Activated CD4-positive, alpha-beta T cell treated with anti-CD3 and anti-CD28 coated beads for 4 hours (primary cell): ENCODE measurements around the gene WDR64.

Source experiments
- DNase-seq, 2 donors: peaks; one replicate each; pipeline ENCODE4 v3.0.0-alpha.2; 2020

The WDR64 gene

DNA sequence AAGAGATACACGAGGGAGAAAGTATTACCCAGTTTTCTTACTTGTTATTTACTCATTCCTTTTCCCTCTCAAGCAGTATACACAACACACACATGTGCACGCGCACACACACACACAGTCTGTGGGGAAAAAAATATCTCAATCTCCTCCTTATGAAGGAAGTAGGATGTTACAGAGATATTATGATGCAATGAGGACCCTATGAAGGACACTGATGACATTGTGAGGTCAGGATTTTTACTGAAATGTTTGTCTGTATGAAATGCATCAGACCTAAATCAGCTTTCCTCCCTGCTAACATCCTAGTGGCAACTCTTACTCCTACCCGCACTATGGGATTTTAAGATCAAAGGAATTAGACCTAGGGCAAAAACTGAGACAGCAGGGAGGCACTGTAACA lies at the start of gene WDR64:
WDR64 (plus strand) TSS at position 270 of the 400 bp plus-strand sequence. CDS start 204 bp downstream, outside the sequence.
- no peak for DNase-seq

DNA sequence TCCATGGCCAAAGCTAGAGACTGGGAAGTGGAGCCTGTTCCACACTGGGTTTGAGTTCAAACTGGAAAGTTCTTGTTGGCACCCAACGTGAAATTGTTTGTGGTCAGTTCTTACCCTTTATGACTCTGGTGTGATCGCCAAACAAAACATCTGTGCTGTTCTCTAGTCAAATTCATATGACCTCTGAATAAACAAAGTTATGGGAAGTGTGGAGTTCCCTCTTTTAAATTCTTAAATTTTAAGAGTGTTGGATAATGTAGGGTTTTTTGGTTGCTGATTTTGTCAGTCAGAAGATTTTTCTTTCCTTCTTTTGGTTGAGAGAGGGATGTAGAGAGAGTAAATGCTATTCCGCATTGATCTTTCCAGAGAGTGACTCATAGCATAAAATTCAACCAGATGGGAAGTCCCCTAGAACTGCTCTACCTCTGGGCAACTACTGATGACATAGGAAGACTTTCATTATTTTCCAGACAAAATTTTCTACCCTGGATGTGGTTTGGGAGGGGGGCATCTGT lies 48.3 kb upstream of the WDR64 start:
- no peak for DNase-seq

DNA sequence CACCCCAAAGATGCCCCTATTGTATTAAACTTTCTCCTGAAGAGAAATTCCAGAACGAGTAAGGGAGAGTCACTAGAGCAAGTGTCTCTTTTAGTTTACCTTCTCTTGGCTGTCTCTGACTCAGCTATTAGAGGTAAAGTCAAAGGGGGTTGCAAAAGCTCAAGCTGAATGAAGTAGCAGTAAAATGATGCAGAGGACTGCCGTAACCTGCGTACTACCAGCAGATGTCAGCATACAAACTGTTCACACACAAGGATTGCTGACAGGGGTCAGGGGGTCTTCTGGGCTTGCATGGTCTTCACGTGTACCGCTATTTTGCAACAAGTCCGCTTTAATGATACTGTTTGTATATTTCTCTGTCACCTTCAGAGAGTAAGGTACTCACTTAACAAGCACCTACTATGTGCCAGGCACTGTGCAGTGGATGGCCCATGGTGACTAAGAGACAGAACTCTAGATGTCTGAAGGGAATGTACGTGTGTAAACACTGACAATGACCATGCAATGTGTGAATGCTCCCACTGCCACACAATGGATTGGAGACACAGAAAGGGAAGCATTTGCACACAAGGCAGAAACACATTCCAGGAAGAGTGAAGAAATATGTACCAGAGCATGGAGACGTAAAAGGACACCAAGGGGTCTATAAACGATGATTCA lies 46.8 kb upstream of the WDR64 start:
- DNase-seq: no peak

DNA sequence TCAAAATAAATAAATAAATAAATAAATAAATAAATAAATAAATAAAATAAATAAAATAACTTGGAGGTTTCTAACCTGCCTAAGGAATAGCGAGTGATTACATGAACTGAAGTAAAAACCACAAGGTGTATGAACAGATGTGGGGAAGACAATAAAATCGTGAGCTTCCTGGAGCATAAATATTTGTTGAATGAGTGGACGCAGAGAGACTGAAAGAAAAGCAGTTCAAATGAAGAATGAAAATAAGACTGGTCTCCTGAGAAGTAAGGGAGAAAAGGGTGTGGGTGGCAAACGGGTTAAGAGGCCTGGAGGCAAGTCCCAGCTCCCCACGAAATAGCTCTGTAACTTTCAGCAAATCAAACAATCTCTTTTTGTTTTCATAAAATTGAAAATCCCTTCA lies 45.5 kb upstream of the WDR64 start:
- DNase-seq: no peak

DNA sequence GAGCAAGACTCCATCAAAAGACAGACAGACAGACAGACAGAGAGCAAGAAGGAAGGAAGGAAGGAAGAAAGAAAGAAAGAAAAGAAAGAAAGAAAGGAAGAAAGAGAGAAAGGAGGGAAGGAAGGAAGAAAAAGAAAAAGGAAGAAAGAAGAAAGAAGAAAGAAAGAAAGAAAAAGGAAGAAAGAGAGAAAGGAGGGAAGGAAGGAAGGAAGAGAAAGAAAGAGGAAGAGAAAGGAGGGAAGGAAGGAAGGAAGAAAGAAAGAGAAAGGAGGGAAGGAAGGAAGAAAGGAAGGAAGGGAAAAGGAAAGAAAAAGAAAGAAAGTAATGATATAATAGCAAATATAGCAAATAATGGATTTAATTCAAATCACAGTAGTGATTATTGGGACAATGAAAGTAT lies 44.6 kb upstream of the WDR64 start:
- DNase-seq: no peak

DNA sequence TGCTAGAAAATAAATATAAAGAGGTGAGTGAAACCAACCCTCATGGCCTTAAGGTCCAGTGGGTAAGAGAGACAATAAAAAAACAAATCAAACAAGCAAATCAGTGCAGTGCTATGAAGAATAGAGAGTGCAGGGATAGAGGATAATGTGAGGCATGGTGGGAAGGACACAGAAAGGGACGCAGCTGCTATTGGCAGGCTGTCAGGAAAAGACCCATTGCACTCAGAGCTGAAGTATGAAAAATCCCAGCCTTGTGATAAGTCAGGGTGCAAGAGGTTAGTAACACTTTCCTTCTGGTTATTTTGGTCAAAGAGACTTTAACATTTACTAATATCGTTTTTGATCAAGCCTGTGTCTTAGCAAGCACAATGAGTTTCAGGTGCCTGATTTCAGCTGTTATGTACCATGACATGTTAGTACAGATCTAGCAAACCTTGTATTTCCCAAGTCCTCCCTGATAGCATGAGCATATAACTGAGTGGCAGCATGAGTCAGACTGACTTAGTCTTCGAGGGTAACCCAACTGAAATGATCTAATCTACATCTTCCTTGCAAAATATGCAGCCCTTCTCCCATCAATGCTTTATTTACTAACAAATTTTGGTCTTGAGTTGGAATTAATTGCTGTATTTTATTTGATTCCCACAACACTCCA lies 43.6 kb upstream of the WDR64 start:
- DNase-seq: no peak

DNA sequence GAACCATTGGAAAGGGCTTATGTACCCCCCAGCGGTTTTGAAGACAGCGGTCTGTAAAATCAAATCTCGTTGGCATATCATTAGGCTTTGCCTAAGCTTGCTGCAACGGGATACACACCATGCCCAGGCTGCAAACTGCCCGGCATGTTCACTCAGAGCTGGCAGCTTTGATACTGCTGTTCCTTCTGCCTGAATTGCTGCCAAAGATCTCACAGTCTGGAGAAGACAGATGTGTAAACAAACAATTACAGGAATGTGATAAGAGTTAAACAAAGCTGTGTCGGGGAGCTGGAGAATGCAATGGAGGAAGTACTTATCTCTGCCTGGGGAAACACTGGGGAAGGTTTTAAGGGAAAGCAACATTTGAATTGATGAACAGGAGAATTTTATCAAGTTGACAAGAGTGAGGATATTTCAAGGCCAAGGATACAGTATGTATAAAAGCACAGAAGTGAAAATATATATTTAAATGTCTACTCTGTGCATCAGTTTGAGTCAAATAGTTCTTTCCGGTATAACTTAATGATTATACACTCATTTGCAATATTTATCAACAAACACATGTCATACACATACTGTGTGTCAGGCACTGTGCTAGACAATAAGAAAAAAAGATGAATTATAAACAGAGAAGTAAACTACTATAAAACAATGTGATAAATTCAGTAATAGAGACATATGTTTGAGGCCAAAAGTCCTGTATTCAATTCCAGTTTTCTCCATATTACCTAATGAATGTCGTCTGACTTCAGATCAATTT lies 41.8 kb upstream of the WDR64 start:
- no peak for DNase-seq

DNA sequence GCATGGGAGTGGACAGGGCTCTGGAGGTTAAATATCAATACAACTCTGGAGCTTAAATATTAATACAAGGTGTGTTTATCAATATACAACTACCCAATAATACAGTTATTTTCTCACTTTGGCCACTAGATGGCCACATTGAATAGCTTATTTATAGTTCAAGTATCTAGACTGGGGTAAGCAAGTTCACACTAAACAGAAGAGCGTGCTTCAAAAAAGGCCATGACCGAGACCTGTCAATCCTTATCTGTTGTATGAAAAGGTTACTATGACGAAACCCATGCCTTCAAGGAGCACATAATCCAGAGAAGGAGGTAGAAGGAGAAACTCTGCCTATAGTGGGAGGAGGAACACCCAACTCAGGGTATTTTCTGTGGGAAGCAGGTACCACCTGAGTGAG lies 41.0 kb upstream of the WDR64 start:
- DNase-seq: peak; percentile 4 to 11

DNA sequence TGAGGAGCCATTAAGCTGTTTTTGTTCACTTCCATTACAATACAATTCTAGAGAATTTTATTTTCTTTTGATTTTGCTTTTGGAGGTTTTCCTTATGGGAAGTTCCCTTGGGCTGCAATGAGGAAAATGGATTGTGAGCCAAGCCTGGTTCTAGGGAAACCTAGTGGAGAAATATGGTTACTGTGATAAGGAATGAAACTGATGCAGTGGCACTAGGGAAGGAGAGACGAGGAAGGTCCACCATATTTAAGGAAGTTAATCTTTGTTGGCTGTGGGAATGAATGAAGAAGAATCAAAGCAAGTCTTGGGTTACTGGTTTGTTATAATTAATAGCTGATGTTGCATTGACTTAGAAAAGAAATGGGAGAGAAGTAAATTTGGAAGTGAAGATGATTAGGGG lies 40.3 kb upstream of the WDR64 start:
- DNase-seq: no peak

DNA sequence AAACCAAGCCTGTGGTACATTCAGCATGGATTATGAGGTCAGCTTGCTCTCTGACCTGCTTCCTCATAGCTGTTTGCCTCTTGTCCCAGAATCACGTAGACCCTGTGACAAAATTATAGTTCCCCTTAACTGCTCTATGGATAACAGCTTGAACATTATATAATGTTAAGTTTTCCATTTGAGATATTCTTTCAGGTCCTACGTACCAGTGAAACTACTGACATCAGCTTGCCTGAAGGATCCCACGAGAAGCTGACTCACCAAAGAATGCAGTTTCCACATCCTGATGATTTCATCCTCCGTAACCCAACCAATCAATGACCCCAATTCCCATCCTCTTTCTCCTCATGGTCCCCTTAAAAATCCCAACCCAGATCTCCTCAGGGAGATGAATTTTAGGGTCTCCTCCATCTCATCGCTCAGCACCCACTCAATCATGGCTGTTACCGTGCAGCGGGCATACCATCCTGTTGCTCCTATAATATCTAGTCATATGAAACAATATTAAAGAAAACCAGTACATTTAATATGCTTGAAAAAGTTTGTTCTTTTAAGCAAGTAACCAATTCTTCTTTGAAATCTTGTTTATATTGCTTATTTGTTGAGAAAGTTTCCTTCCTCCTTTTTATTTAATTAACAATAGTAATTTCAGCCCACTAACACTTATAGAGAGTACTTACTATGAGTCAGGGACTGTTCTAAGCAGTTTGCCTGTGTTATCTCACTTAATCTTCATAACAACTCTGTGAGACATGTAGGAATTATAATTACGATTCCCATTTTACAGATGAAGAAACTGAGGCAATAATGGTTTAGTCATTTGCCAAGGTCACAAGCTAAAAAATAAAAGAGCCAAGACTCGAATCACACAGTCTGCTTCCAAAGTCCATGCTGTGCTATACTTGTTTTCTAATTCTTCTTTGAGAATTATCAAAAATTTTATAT lies 39.3 kb upstream of the WDR64 start:
- DNase-seq: no peak

DNA sequence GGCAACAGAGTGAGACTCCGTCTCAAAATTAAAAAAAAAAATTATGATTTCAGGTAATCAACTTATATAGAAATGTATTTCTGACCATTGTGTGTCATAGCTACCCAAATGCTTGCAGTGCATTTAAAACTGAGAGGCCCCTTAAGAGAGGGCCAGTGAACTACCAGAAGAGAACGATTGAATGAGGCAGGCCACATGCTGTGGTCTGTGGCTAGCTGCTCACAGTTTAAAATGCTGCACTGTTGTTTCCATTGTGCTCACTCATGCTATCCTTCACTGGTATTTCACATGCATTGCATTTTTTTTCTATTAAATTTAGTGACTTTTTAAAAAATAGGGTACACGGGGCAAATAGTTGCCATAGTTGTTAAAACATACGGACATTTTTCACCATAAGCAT lies 37.9 kb upstream of the WDR64 start:
- no peak for DNase-seq

DNA sequence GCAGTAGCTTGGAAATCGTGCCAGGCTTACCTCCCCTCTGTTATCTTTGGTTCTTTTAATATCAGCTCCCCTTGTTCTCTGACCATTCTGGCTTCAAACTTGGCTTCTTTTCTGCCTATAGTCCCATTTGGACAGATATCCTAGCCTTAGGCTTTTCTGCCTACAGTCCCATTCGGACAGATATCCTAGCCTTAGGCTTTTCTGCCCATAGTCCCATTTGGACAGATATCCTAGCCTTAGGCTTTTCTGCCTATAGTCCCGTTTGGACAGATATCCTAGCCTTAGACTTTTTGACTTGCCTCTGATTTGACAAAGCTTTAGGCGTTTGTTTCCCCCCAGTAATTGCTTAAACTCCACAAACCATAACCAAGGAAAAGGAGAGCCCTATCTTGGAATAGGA lies 37.5 kb upstream of the WDR64 start:
- DNase-seq: no peak

DNA sequence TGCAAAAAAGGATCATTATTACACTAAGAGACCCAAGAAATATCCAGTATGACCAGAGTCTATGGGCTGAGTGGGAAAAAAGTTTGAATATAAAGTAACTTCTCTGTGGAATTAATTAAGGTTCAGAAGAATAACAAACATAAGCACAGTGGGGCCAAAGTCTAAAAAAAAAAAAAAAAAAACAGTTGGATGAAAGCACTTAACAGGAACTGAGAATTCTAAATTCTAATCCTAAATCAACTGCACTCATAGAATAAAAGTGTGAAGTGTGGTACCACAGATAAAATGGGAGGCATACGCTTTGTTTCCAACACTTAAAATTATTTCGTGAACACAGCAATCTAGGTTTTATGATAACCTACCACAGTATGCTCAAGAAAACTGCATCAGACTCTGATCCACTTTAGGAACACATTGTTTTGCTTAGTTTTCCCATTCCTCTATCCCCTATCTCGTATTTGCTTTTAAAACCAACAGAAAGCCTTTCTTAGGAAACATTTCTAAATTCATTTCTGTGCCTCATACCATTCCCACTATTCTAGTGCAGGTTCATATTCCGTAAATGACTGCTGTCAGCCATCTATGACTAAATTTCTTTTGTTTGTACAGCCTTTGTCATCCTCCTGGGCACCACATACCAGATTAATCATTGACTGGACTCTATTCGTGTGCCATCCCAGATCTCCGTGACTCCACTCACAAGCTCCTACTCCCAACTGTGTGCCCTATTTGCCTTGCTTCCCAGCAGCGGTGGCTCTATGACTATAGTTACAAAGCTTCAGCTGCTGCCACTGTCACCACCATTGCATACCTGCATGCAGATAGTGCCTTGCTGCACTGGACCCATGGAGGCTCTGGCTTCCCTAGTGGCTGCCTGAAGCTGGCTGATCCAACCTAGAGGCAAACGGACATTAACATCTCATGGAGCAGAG lies 36.8 kb upstream of the WDR64 start:
- DNase-seq: no peak

DNA sequence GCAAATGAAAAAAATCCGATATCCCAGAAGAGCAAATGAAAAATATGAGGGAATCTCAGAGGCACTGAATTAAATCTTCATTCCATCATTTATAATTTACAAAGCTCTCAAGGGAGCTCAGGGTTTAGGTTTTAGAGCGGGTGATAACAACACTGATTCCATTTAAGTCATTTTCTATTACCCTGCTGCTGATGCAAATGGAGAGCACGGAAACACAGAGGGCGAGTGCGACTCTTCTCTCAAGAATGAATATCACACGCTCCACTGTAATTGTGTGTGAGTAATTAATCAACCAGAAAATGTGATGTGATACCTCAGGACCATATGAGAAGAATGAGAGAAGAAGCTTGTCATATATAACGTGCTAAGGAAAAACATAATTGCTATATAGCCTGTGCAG lies 34.7 kb upstream of the WDR64 start:
- DNase-seq: no peak

DNA sequence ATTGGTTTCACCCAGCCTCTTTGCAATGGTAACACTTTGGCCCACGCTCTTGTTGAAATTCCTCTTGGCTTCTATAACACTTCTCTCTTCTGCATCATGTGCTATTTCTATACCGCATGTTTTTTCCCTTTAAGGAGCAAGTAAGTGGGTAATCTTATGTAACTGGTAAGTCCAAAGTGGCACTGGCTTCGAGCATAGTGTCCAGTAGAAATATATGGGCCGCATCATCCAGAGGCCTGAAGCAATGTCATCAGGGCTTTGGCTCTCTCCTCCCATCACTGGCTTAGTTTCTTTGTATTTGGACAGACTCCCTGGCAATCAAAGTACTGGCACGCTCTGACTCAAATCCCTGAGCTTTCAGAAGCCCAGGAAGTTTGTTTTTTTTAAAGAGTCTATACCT lies 29.4 kb upstream of the WDR64 start:
- no peak for DNase-seq

DNA sequence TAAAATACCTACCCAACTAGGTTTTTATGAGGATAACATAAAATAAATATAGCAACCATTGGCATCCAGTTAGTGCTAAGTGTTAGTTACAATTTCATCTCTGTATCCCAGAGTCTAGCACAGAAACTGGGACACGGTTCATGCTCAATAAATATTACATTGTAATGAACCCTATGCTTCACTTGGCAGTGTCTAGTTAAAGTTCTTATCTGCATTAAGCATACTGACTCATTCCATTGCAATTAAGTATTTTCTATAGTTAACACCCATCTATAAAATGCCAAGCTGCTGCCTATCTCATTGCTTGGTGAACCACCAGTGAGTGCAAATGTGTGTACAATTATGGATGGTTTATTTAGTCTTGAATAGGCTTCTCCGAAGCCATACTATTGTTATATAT lies 27.1 kb upstream of the WDR64 start:
- no peak for DNase-seq

DNA sequence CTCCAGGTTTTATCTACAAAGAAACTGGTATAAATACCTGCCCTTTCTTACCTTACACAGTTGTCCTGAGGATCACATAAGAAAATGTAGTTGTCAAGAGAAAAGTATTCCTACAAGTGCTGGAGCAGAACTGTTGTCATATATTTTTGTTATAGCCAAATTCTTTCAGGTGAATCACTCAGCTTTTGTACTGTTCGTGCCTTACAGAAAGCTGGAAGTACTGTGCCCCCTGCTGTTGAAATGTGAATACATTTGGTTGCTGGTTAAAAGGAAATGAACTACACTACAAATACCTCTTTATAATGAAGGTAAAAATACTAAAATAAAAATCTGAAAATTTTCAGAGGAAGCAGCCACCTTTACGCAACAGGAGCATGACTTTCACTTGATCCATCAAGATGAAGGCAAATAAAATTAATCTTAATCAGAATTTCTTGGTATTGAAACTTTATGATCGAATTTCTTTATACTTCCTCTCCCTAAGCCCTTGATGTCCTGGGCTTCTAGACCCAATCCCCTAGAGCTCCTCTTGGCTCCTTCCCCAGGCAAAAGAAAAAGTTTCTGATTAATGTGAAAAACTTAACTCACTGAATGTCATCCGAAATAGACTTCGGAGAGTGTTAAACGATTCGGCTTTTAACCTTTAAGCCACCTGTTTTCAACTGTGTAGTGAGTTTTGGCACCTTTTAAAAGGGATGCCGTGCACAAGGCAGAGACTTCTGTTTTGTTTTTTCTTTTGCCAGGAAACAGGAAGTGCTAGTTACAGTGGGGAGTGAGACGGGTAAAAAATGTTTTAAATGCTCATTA lies 24.4 kb upstream of the WDR64 start:
- DNase-seq: peak; percentile 40 to 51

DNA sequence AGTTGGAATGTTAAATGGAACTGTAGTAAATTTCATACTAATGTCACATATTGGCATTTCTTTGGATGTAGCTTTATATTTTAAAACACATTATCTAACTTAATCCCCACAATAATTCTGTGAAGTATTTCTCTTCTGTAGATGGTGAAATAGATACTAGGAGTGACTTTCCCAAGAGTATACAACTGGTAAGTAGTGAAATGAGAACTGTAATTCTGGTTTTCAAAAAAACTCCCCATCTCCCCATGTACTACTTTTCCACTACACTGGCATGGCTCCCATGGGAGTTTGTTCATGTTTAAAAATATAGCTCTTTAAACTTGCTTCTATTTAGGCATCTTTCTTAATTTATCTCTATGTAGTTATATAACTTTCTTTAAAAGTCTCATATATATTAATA lies 22.1 kb upstream of the WDR64 start:
- no peak for DNase-seq

DNA sequence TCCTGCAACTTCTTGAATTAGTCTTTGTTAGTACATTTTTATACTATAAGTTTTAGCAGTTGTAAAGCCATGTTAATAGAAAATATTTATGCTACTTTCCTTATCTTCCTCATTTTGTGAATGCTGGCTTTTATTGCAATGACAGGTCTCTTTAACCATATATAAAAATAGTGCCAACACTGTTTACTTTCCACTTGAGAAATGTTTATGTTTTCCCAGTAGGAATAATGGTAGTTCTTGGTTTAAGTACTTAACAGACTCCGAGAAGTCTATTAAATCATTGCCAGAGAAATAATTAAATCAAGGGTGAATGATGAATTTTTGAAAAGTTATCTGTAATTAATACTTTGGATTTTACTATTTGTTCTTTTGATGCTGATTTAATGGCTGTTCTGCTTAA lies 21.6 kb upstream of the WDR64 start:
- no peak for DNase-seq

DNA sequence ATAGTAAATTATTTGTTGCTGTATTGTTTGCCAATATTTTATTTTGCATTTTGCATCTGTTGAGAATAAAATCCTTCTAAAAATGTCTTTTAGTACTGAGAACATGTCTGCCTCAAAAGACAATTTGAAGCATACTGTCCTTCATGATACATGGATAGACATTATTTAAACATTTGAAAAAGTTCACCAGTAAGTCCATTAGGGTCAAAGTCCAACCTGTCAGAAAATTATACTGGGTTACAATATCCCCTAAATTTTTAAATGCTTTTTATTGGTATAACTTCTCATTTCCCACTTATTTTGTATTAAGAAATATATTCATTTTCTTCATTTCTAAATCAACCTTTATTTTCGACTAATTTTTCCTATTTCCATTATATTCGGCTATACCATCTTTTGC lies 21.2 kb upstream of the WDR64 start:
- no peak for DNase-seq

DNA sequence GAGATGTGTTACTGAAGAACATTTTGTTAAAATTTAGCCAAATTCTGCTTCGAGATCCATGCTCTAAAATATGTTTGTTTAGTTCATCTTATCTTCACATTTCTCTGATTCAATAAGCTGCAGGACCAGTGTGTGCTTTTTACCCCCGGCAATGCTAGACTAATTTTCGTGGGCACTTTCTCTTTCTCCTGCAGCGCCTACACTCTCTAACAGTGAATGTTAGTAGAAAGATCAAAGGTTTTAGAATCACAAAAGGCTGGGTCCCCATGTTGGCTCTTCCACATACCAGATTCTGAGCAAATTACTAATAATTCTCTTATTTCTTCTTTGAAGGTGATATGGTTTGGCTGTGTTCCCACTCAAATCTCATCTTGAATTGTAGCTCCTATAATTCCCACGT lies 20.4 kb upstream of the WDR64 start:
- no peak for DNase-seq
